A673 (cell line): ENCODE results near the gene RIPOR2. TPM values are rescaled to one million over a fixed set of nuclear protein-coding genes. Genes with fewer than 3 reads are reported as not detected.

Source experiments
- BruUV-seq: library from RNA; stranded (reverse); fragments of 400-500 nt; replicated peaks from 2 replicates; lab custom pipeline; 2021; lab: Mats Ljungman, UMichigan
- CTCF ChIA-PET: fragments of 300-600 bp; sonication (Branson Sonifier 250); formaldehyde crosslinking; loops from one replicate; lab custom pipeline; 2022; ENCODE audit warnings: antibody characterized with exemption; lab: Charles Lee
- POLR2A ChIA-PET: fragments of 300-600 bp; sonication (Branson Sonifier 250); formaldehyde crosslinking; loops from one replicate; lab custom pipeline; 2022; ENCODE audit warnings: antibody characterized with exemption; ENCODE audit not compliant: low non-redundant PET; lab: Charles Lee
- DNase-seq: peaks from one replicate; pipeline ENCODE4 v3.0.0-alpha.2; 2015; ENCODE audit warnings: low spot score
- H3K27ac ChIP-seq: fragments of 200-600 bp; sonication (generic); 2 replicates; pipeline ENCODE4 v1.5.1; 2016; ENCODE audit warnings: mixed run types, low read depth, mild to moderate bottlenecking, mixed read lengths, antibody characterized with exemption, low read length; ENCODE audit not compliant: poor library complexity, severe bottlenecking
- H3K27me3 ChIP-seq: fragments of 200-600 bp; sonication (generic); replicated peaks from 2 replicates; pipeline ENCODE4 v1.6.1; 2017; ENCODE audit warnings: mixed run types, low read depth, mild to moderate bottlenecking, mixed read lengths, antibody characterized with exemption, low read length; ENCODE audit not compliant: insufficient read depth, poor library complexity
- H3K36me3 ChIP-seq: fragments of 200-600 bp; sonication (generic); 2 replicates; pipeline ENCODE4 v1.6.1; 2016; ENCODE audit warnings: mixed run types, mild to moderate bottlenecking, mixed read lengths, antibody characterized with exemption, low read length; ENCODE audit not compliant: insufficient read depth, poor library complexity, severe bottlenecking
- H3K4me1 ChIP-seq: fragments of 200-600 bp; sonication (generic); 2 replicates; pipeline ENCODE4 v1.6.1; 2017; ENCODE audit warnings: mixed run types, mild to moderate bottlenecking, mixed read lengths, antibody characterized with exemption, low read length; ENCODE audit not compliant: insufficient read depth, poor library complexity, severe bottlenecking
- H3K4me3 ChIP-seq: fragments of 200-600 bp; sonication (generic); 2 replicates; pipeline ENCODE4 v1.5.1; 2016; ENCODE audit warnings: low read depth, mixed run types, mild to moderate bottlenecking, mixed read lengths, low read length; ENCODE audit not compliant: poor library complexity, severe bottlenecking
- H3K9me3 ChIP-seq: fragments of 200-600 bp; sonication (generic); 2 replicates; pipeline ENCODE4 v1.6.1; 2016; ENCODE audit warnings: mixed run types, low read depth, mild to moderate bottlenecking, mixed read lengths, antibody characterized with exemption, low read length; ENCODE audit not compliant: poor library complexity, severe bottlenecking
- CTCF ChIP-seq: fragments of 300-800, 200-600 bp; sonication (generic); conservative IDR thresholded peaks from 2 replicates; pipeline ENCODE4 v1.5.1; 2017; ENCODE audit warnings: low read depth, mild to moderate bottlenecking, antibody characterized with exemption, low read length, moderate library complexity, mixed read lengths
- EZH2 ChIP-seq: fragments of 200-600 bp; sonication (generic); IDR thresholded peaks from 2 replicates; pipeline ENCODE4 v1.6.1; 2017; ENCODE audit warnings: borderline replicate concordance, low read depth, mild to moderate bottlenecking, mixed read lengths, antibody characterized with exemption, low read length; ENCODE audit not compliant: poor library complexity, severe bottlenecking
- intact Hi-C: fragments of 100-400 bp; cut with micrococcal nuclease; formaldehyde crosslinking; loops from one replicate; pipeline ENCODE4 v1.10.0; 2022; ENCODE audit not compliant: unreplicated experiment
- total RNA-seq: library from RNA; stranded (reverse); gene quantifications from 2 replicates; pipeline ENCODE4 v1.2.3, GENCODE V29; 2021

Gene RIPOR2
- total RNA-seq, 1 experiment from 2014 or later, result 0.17 TPM

GRCh38 chr6:24931718-24932691 lies 3.8 kb downstream of the RIPOR2 start:
- no TSS peak for BruUV-seq
- Histone ChIP-seq H3K27ac (no peak overlapping the region), H3K9me3 (no peaks in the 10 kb centered on the region), H3K36me3 (no peaks in the 10 kb centered on the region), H3K4me1 (no peaks in the 10 kb centered on the region), H3K4me3 (no peak overlapping the region), H3K27me3 (no peaks in the 10 kb centered on the region)
- TF ChIP-seq EZH2, result no peak
- TF ChIP-seq CTCF, result no peak
- POLR2A ChIA-PET, result no interaction called here
- DNase-seq, result no peak
- intact Hi-C loops, result no loop called here
- CTCF ChIA-PET, result no interaction called here

GRCh38 chr6:24931296-24931695 lies 4.5 kb downstream of the RIPOR2 start:
- intact Hi-C loops, result no loop called here

GRCh38 chr6:24930431-24930871 lies 5.3 kb downstream of the RIPOR2 start:
- Histone ChIP-seq H3K36me3 (no peaks in the 10 kb centered on the region), H3K27me3 (no peaks in the 10 kb centered on the region), H3K27ac (no peak overlapping the region), H3K9me3 (no peaks in the 10 kb centered on the region), H3K4me3 (no peak overlapping the region), H3K4me1 (no peaks in the 10 kb centered on the region)
- BruUV-seq, result no TSS peak
- POLR2A ChIA-PET, result no interaction called here
- no peak for DNase-seq
- no peak for TF ChIP-seq EZH2
- TF ChIP-seq CTCF, result no peak
- intact Hi-C loops, result no loop called here
- CTCF ChIA-PET, result no interaction called here

More at GRCh38 chr6:24931296-24931695, 4.5 kb downstream of the RIPOR2 start:
- no peak for DNase-seq
- no TSS peak for BruUV-seq
- Histone ChIP-seq H3K27ac (no peak overlapping the region), H3K27me3 (no peaks in the 10 kb centered on the region), H3K4me3 (no peak overlapping the region), H3K4me1 (no peaks in the 10 kb centered on the region), H3K9me3 (no peaks in the 10 kb centered on the region), H3K36me3 (no peaks in the 10 kb centered on the region)
- ChIA-PET CTCF (no interaction called here), POLR2A (no interaction called here)
- TF ChIP-seq CTCF (no peak), EZH2 (no peak)
